Body of pancreas (tissue), 4 donors: Measurements from ENCODE around the gene COL27A1. TPM values are rescaled to one million over a fixed set of nuclear protein-coding genes. Genes with fewer than 3 reads are reported as not detected.

Experiments
- ATAC-seq: fragments of 150-250 bp; one replicate; pipeline ENCODE4 v1.9.1; 2016
- DNase-seq, 4 donors: peaks; one replicate each; pipeline ENCODE4 v3.0.0-alpha.2; 2019
- H3K27ac ChIP-seq, 4 donors: fragments of 200-600 bp; sonication (generic); 1 replicate in 3 of 4; 2 replicates in 1 of 4; pipeline versions ENCODE4 v1.5.1 to v1.6.1; 2016 to 2019; ENCODE audit warnings: mild to moderate bottlenecking in 1 of 4, mixed read lengths in 1 of 4, moderate library complexity in 1 of 4
- H3K27me3 ChIP-seq, 2 donors: fragments of 200-600 bp; sonication (generic); one replicate each; pipeline ENCODE4 v1.6.0; 2016; ENCODE audit warnings: mild to moderate bottlenecking in 1 of 2
- H3K36me3 ChIP-seq, 2 donors: fragments of 200-600 bp; sonication (generic); replicated peaks in 1 of 2; 2 replicates each; pipeline ENCODE4 v1.5.1; 2016; ENCODE audit warnings: low read depth in 2 of 2; ENCODE audit not compliant: insufficient read depth in 1 of 2
- H3K4me1 ChIP-seq: fragments of 200-600 bp; sonication (generic); one replicate; pipeline ENCODE4 v1.6.0; 2016
- H3K4me3 ChIP-seq, 2 donors: fragments of 200-600 bp; sonication (generic); 1 replicate in 1 of 2; 2 replicates in 1 of 2; pipeline ENCODE4 v1.5.1; 2016 to 2019
- H3K9me3 ChIP-seq, 3 donors: fragments of 200-600 bp; sonication (generic); 1 replicate in 2 of 3; 2 replicates in 1 of 3; pipeline ENCODE4 v1.5.1; 2016
- CTCF ChIP-seq, 7 experiments: fragments of 450-650 bp in 4 of 7; fragments of 200-600 bp in 3 of 7; sonication (generic) in 3 of 7; IDR thresholded peaks; one replicate each; pipeline ENCODE4 v1.5.1; 2016 to 2019; ENCODE audit warnings: antibody characterized with exemption in 7 of 7
- POLR2A ChIP-seq, 3 donors: fragments of 450-650 bp; IDR thresholded peaks; one replicate each; pipeline ENCODE4 v1.6.1; 2016; ENCODE audit warnings: antibody characterized with exemption in 3 of 3, mild to moderate bottlenecking in 2 of 3
- WGBS, 2 donors: methylation state at CpG; one replicate each; pipeline ENCODE4 v1.1.5; 2017; 5-methylcytosine and 5-hydroxymethylcytosine counted together
- intact Hi-C: fragments of 100-400 bp; cut with DNase I; formaldehyde crosslinking; loops from one replicate; pipeline ENCODE4 v1.15.1; 2023
- total RNA-seq, 2 donors: library from RNA; depleted of rRNA; stranded (reverse); fragments of >200 nt; gene quantifications; one replicate each; pipeline ENCODE4 v1.1.0, GENCODE V29; 2016

The COL27A1 gene
- total RNA-seq, 2 donors from 2014 or later: 24.1 to 58.0 TPM

- TF ChIP-seq POLR2A (IDR thresholded peaks at IDR 0.05) (no peak), CTCF (IDR thresholded peaks at IDR 0.05) (no peak)
- 90 to 100% methylated on average over 6 to 7 of the region's 8 CpGs for WGBS, 2 donors
- Histone ChIP-seq H3K4me1 (peaks cover 5% of the 10 kb centered on the region), H3K27me3 (no peaks in the 10 kb centered on the region), H3K9me3 (no peaks in the 10 kb centered on the region), H3K4me3 (no peak overlapping the region), H3K27ac (no peak overlapping the region), H3K36me3 (no peaks in the 10 kb centered on the region)
- ATAC-seq: no peak
- no peak for DNase-seq
- intact Hi-C loops: no loop called here
Measured at GRCh38 chr9:114240216-114240615, 84.9 kb downstream of the COL27A1 start.

GRCh38 chr9:114240647-114241558 is 85.6 kb downstream of the COL27A1 start:
- TF ChIP-seq CTCF (IDR thresholded peaks at IDR 0.05) (no peak), POLR2A (IDR thresholded peaks at IDR 0.05) (no peak)
- Histone ChIP-seq H3K27me3 (no peaks in the 10 kb centered on the region), H3K4me1 (peaks cover 5% of the 10 kb centered on the region), H3K4me3 (no peak overlapping the region), H3K27ac (no peak overlapping the region), H3K36me3 (no peaks in the 10 kb centered on the region), H3K9me3 (no peaks in the 10 kb centered on the region)
- DNase-seq (no peak), ATAC-seq (no peak)
- 89 to 91% methylated on average over 8 to 21 of the region's 21 CpGs for WGBS, 2 donors
- intact Hi-C loops: no loop called here

GRCh38 chr9:114242837-114243236 is 87.5 kb downstream of the COL27A1 start:
- Histone ChIP-seq H3K36me3 (no peaks in the 10 kb centered on the region), H3K4me1 (peaks cover 5% of the 10 kb centered on the region), H3K27ac (no peak overlapping the region), H3K9me3 (no peaks in the 10 kb centered on the region), H3K27me3 (no peaks in the 10 kb centered on the region), H3K4me3 (no peak overlapping the region)
- 83 to 87% methylated on average over 8 of the region's 8 CpGs for WGBS, 2 donors
- ATAC-seq: no peak
- no peak for DNase-seq
- intact Hi-C loops: no loop called here
- TF ChIP-seq CTCF (IDR thresholded peaks at IDR 0.05) (no peak), POLR2A (IDR thresholded peaks at IDR 0.05) (no peak)

- intact Hi-C loops: no loop called here
- 92 to 100% methylated on average over 3 of the region's 3 CpGs for WGBS, 2 donors
- Histone ChIP-seq H3K9me3 (no peaks in the 10 kb centered on the region), H3K4me1 (peaks cover 5% of the 10 kb centered on the region), H3K27me3 (no peaks in the 10 kb centered on the region), H3K36me3 (no peaks in the 10 kb centered on the region), H3K4me3 (no peak overlapping the region), H3K27ac (no peak overlapping the region)
- ATAC-seq: no peak
- TF ChIP-seq CTCF (IDR thresholded peaks at IDR 0.05): no peak
- DNase-seq: no peak
Measured at GRCh38 chr9:114243240-114243639, 87.9 kb downstream of the COL27A1 start.

- Histone ChIP-seq H3K4me1 (peaks cover 8% of the 10 kb centered on the region), H3K27ac (no peak overlapping the region), H3K36me3 (no peaks in the 10 kb centered on the region), H3K4me3 (no peak overlapping the region), H3K9me3 (no peaks in the 10 kb centered on the region), H3K27me3 (no peaks in the 10 kb centered on the region)
- ATAC-seq: no peak
- TF ChIP-seq CTCF (IDR thresholded peaks at IDR 0.05) (no peak), POLR2A (IDR thresholded peaks at IDR 0.05) (no peak)
- intact Hi-C loops: no loop called here
- WGBS, 2 donors: 90 to 97% methylated on average over 7 to 8 of the region's 8 CpGs
- no peak for DNase-seq
Measured at GRCh38 chr9:114244570-114244969, 89.2 kb downstream of the COL27A1 start.
